Mammary epithelial cell (primary cell): ENCODE data around the gene TRAF3IP1.

Experiments used
- EZH2 ChIP-seq: IDR thresholded peaks from 2 replicates; pipeline ENCODE4 v1.6.1; 2012; ENCODE audit warnings: low read length, inconsistent platforms, borderline replicate concordance
- TF ChIP-seq, protein P1 (sequence below), 2 donors: IDR thresholded peaks in 1 of 2; conservative IDR thresholded peaks in 1 of 2; 2 replicates each; pipeline ENCODE4 v1.5.1; 2011 to 2012; ENCODE audit warnings: inconsistent platforms in 2 of 2, low read length in 2 of 2, mild to moderate bottlenecking in 2 of 2, control low read depth in 1 of 2, low read depth in 1 of 2; ENCODE audit not compliant: insufficient read depth in 1 of 2; ENCODE audit errors: extremely low read depth in 1 of 2

DNA sequence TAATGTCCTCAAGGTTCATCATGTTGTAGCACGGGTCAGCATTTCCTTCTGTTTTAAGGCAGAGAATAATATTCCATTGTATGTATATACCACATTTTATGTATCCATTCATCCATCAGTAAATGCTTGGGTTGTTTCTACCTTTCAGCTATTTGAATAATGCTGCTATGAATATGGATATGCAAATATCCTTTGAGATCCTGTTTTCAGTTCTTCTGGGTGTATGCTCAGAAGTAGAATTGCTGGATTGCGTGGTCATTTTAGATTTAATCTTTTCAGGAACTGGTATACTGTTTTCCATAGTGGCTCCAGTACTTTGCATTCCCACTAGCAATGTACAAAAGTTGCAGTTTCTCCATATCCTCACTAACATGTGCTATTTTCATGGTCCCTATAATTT, 93.0 kb downstream of the TRAF3IP1 start:
- TF ChIP-seq, protein P1, sequence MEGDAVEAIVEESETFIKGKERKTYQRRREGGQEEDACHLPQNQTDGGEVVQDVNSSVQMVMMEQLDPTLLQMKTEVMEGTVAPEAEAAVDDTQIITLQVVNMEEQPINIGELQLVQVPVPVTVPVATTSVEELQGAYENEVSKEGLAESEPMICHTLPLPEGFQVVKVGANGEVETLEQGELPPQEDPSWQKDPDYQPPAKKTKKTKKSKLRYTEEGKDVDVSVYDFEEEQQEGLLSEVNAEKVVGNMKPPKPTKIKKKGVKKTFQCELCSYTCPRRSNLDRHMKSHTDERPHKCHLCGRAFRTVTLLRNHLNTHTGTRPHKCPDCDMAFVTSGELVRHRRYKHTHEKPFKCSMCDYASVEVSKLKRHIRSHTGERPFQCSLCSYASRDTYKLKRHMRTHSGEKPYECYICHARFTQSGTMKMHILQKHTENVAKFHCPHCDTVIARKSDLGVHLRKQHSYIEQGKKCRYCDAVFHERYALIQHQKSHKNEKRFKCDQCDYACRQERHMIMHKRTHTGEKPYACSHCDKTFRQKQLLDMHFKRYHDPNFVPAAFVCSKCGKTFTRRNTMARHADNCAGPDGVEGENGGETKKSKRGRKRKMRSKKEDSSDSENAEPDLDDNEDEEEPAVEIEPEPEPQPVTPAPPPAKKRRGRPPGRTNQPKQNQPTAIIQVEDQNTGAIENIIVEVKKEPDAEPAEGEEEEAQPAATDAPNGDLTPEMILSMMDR (conservative IDR thresholded peaks at IDR 0.05 in 1 of 2, IDR thresholded peaks at IDR 0.05 in 1 of 2; ENCODE audit: extremely low read depth in 1 of 2, insufficient read depth in 1 of 2, low read depth in 1 of 2, low read length in 2 of 2), result no peak
- no peak for TF ChIP-seq EZH2
